PC-9 (cell line): ENCODE results near the gene ERC1. TPM values are rescaled to one million over a fixed set of nuclear protein-coding genes. Genes with fewer than 3 reads are reported as not detected.

ENCODE experiments used
- BruUV-seq: library from RNA; stranded (reverse); fragments of 400-500 nt; replicated peaks from 2 replicates; lab custom pipeline; 2021; lab: Mats Ljungman, UMichigan
- CTCF ChIA-PET: fragments of 300-600 bp; sonication (Branson Sonifier 250); formaldehyde crosslinking; loops from one replicate; lab custom pipeline; 2022; ENCODE audit warnings: antibody characterized with exemption; lab: Charles Lee
- POLR2A ChIA-PET: fragments of 300-600 bp; sonication (Branson Sonifier 250); formaldehyde crosslinking; loops from one replicate; lab custom pipeline; 2022; ENCODE audit warnings: antibody characterized with exemption; ENCODE audit not compliant: unreplicated experiment; lab: Charles Lee
- DNase-seq, 2 experiments: peaks; one replicate each; pipeline versions ENCODE4 v3.0.0 to v3.0.0-alpha.2; 2015 to 2022; ENCODE audit warnings: mixed read lengths in 1 of 2
- H2AFZ ChIP-seq: fragments of 200-600 bp; sonication (generic); 2 replicates; pipeline ENCODE4 v1.8.1; 2017; ENCODE audit warnings: antibody characterized with exemption
- H3F3A ChIP-seq: fragments of 200-600 bp; sonication (generic); 2 replicates; pipeline ENCODE4 v1.8.1; 2017; ENCODE audit warnings: antibody characterized with exemption, mild to moderate bottlenecking, low read depth; ENCODE audit not compliant: insufficient read depth
- H3K27ac ChIP-seq: fragments of 200-600 bp; sonication (generic); 2 replicates; pipeline ENCODE4 v1.6.1; 2016; ENCODE audit warnings: mixed run types
- H3K27me3 ChIP-seq: fragments of 200-600 bp; sonication (generic); 2 replicates; pipeline ENCODE4 v1.6.1; 2016; ENCODE audit warnings: low read depth, mixed run types; ENCODE audit not compliant: insufficient read depth
- H3K36me3 ChIP-seq: fragments of 200-600 bp; sonication (generic); 2 replicates; pipeline ENCODE4 v1.6.1; 2016; ENCODE audit warnings: low read depth, mixed run types
- H3K4me1 ChIP-seq: fragments of 200-600 bp; sonication (generic); replicated peaks from 2 replicates; pipeline ENCODE4 v1.6.1; 2016; ENCODE audit warnings: mixed run types; ENCODE audit not compliant: insufficient read depth
- H3K4me2 ChIP-seq: fragments of 200-600 bp; sonication (generic); 2 replicates; pipeline ENCODE4 v1.6.1; 2017; ENCODE audit warnings: mixed run types
- H3K4me3 ChIP-seq: fragments of 200-600 bp; sonication (generic); 2 replicates; pipeline ENCODE4 v1.6.1; 2016; ENCODE audit warnings: mixed run types
- H3K79me2 ChIP-seq: fragments of 200-600 bp; sonication (generic); 2 replicates; pipeline ENCODE4 v1.6.1; 2017; ENCODE audit warnings: low read depth, mixed run types
- H3K9me2 ChIP-seq: fragments of 200-600 bp; sonication (generic); 2 replicates; pipeline ENCODE4 v1.8.1; 2017; ENCODE audit warnings: mild to moderate bottlenecking; ENCODE audit not compliant: insufficient read depth
- H3K9me3 ChIP-seq: fragments of 200-600 bp; sonication (generic); 2 replicates; pipeline ENCODE4 v1.8.1; 2016; ENCODE audit warnings: low read depth; ENCODE audit not compliant: insufficient read depth
- H4K20me1 ChIP-seq: fragments of 200-600 bp; sonication (generic); 2 replicates; pipeline ENCODE4 v1.8.1; 2017; ENCODE audit not compliant: insufficient read depth
- CTCF ChIP-seq: fragments of 200-600 bp; sonication (generic); conservative IDR thresholded peaks from 2 replicates; pipeline ENCODE4 v1.6.1; 2017; ENCODE audit warnings: mixed run types, antibody characterized with exemption, mild to moderate bottlenecking, moderate library complexity
- EZH2 ChIP-seq: fragments of 200-600 bp; sonication (generic); IDR thresholded peaks from 2 replicates; pipeline ENCODE4 v1.8.0; 2017; ENCODE audit warnings: antibody characterized with exemption, low read depth
- intact Hi-C: fragments of 100-400 bp; cut with micrococcal nuclease; formaldehyde crosslinking; loops from one replicate; pipeline ENCODE4 v1.10.0; 2022; ENCODE audit not compliant: unreplicated experiment
- total RNA-seq: library from RNA; stranded (reverse); gene quantifications from 2 replicates; pipeline ENCODE4 v1.2.3, GENCODE V29; 2021

ERC1 gene
- total RNA-seq, 1 experiment from 2014 or later = 52.0 TPM

GRCh38 chr12:1465990-1466389, 475.0 kb downstream of the ERC1 start:
- intact Hi-C loops = no loop called here
- no peaks in the 10 kb centered on the region for H4K20me1 ChIP-seq
- CTCF ChIA-PET = no interaction called here
- no peaks in the 10 kb centered on the region for H3K9me3 ChIP-seq
- H2AFZ ChIP-seq = no peak overlapping the region
- no peaks in the 10 kb centered on the region for H3F3A ChIP-seq
- TF ChIP-seq CTCF = no peak
- TF ChIP-seq EZH2 = no peak
- no peaks in the 10 kb centered on the region for H3K4me1 ChIP-seq
- no TSS peak for BruUV-seq
- no peak overlapping the region for H3K27ac ChIP-seq
- no peaks in the 10 kb centered on the region for H3K27me3 ChIP-seq
- H3K4me2 ChIP-seq = no peak overlapping the region
- H3K79me2 ChIP-seq = no peaks in the 10 kb centered on the region
- DNase-seq = no peak
- H3K36me3 ChIP-seq = no peaks in the 10 kb centered on the region
- POLR2A ChIA-PET = no interaction called here
- H3K9me2 ChIP-seq = no peaks in the 10 kb centered on the region
- no peak overlapping the region for H3K4me3 ChIP-seq

GRCh38 chr12:1466481-1467154, 475.6 kb downstream of the ERC1 start:
- no peak for DNase-seq
- H2AFZ ChIP-seq = no peak overlapping the region
- H3K27me3 ChIP-seq = no peaks in the 10 kb centered on the region
- TF ChIP-seq EZH2 (no peak), CTCF (no peak)
- ChIA-PET POLR2A (no interaction called here), CTCF (no interaction called here)
- H3K9me3 ChIP-seq = no peaks in the 10 kb centered on the region
- no peaks in the 10 kb centered on the region for H3K36me3 ChIP-seq
- H3K4me3 ChIP-seq = no peak overlapping the region
- H3K4me2 ChIP-seq = no peak overlapping the region
- no TSS peak for BruUV-seq
- no peaks in the 10 kb centered on the region for H3K4me1 ChIP-seq
- no peaks in the 10 kb centered on the region for H3F3A ChIP-seq
- no peak overlapping the region for H3K27ac ChIP-seq
- H3K9me2 ChIP-seq = no peaks in the 10 kb centered on the region
- intact Hi-C loops = no loop called here
- H3K79me2 ChIP-seq = no peaks in the 10 kb centered on the region
- no peaks in the 10 kb centered on the region for H4K20me1 ChIP-seq

- no peak for TF ChIP-seq CTCF
- TF ChIP-seq EZH2 = no peak
- Histone ChIP-seq H3K4me1 (peaks cover 4% of the 10 kb centered on the region), H3K9me2 (no peaks in the 10 kb centered on the region), H4K20me1 (no peaks in the 10 kb centered on the region), H3K79me2 (no peaks in the 10 kb centered on the region), H2AFZ (no peak overlapping the region), H3K27me3 (no peaks in the 10 kb centered on the region), H3K27ac (no peak overlapping the region), H3K4me2 (no peak overlapping the region), H3F3A (peaks cover 1% of the 10 kb centered on the region; the same call in 1 of the 2 replicates), H3K36me3 (no peaks in the 10 kb centered on the region), H3K9me3 (no peaks in the 10 kb centered on the region), H3K4me3 (no peak overlapping the region)
- CTCF ChIA-PET = no interaction called here
- DNase-seq = no peak
- POLR2A ChIA-PET = no interaction called here
- BruUV-seq = no TSS peak
- intact Hi-C loops = no loop called here
Observed at GRCh38 chr12:1467710-1468109, 476.7 kb downstream of the ERC1 start.
